ENCODE measurements around the gene UPP2. TPM values are rescaled to one million over a fixed set of nuclear protein-coding genes. Genes with fewer than 3 reads are reported as not detected.

The UPP2 gene
- total RNA-seq, 1 experiment from 2014 or later = not detected

GRCh38 chr2:158060160-158060834, 41.4 kb upstream of the UPP2 start:
- TF ChIP-seq EZH2phosphoT487 (IDR thresholded peaks at IDR 0.05; ENCODE audit: borderline replicate concordance, low read length) (no peak), CTCF (conservative IDR thresholded peaks at IDR 0.05; ENCODE audit: low read depth, low read length) (no peak), EZH2 (IDR thresholded peaks at IDR 0.05; ENCODE audit: low read length, unreplicated experiment) (no peak)
- intact Hi-C loops (cut with micrococcal nuclease) = no loop called here
- POLR2A ChIA-PET (ENCODE audit: unreplicated experiment) = no interaction called here

GRCh38 chr2:158060835-158061435, 40.7 kb upstream of the UPP2 start:
- Histone ChIP-seq H3K9me3 (ENCODE audit: low read length) (no peaks in the 10 kb centered on the region), H3K4me3 (ENCODE audit: low read length) (no peak overlapping the region), H3F3A (ENCODE audit: low read length, unreplicated experiment) (no peaks in the 10 kb centered on the region), H4K20me1 (ENCODE audit: low read length) (no peaks in the 10 kb centered on the region), H3K9ac (ENCODE audit: low read length) (no peak overlapping the region), H3K4me1 (ENCODE audit: insufficient read depth, low read length) (no peaks in the 10 kb centered on the region), H3K36me3 (ENCODE audit: low read depth, low read length) (no peaks in the 10 kb centered on the region), H3K4me2 (ENCODE audit: low read length) (no peak overlapping the region), H3K9me2 (replicated peaks; ENCODE audit: low read length) (0 out of 2 replicates have a peak, but pooled peaks cover 4% of the 10 kb centered on the region), H3K79me2 (ENCODE audit: low read length) (no peaks in the 10 kb centered on the region), H3K27me3 (ENCODE audit: low read length) (no peaks in the 10 kb centered on the region), H3K27ac (ENCODE audit: low read length) (no peak overlapping the region), H2AFZ (ENCODE audit: low read length) (no peak overlapping the region)
- intact Hi-C loops (cut with micrococcal nuclease) = no loop called here
- ChIA-PET POLR2A (ENCODE audit: unreplicated experiment) (no interaction called here), CTCF (no interaction called here)
- TF ChIP-seq EZH2 (IDR thresholded peaks at IDR 0.05; ENCODE audit: low read length, unreplicated experiment) (no peak), EZH2phosphoT487 (IDR thresholded peaks at IDR 0.05; ENCODE audit: borderline replicate concordance, low read length) (no peak)
- DNase-seq = no peak
- ATAC-seq = no peak
- BruUV-seq (replicated peaks) = no TSS peak

More at GRCh38 chr2:158060160-158060834, 41.4 kb upstream of the UPP2 start:
- DNase-seq (no peak), ATAC-seq (no peak)
- BruUV-seq (replicated peaks) = no TSS peak
- no peak overlapping the region for H2AFZ ChIP-seq (ENCODE audit: low read length)
- no peak overlapping the region for H3K4me3 ChIP-seq (ENCODE audit: low read length)
- no peaks in the 10 kb centered on the region for H3K36me3 ChIP-seq (ENCODE audit: low read depth, low read length)
- no peak overlapping the region for H3K9ac ChIP-seq (ENCODE audit: low read length)
- no peaks in the 10 kb centered on the region for H4K20me1 ChIP-seq (ENCODE audit: low read length)
- no peaks in the 10 kb centered on the region for H3K79me2 ChIP-seq (ENCODE audit: low read length)
- no peaks in the 10 kb centered on the region for H3K9me3 ChIP-seq (ENCODE audit: low read length)
- CTCF ChIA-PET = no interaction called here
- H3K27me3 ChIP-seq (ENCODE audit: low read length) = no peaks in the 10 kb centered on the region
- no peaks in the 10 kb centered on the region for H3K4me1 ChIP-seq (ENCODE audit: insufficient read depth, low read length)
- no peak overlapping the region for H3K27ac ChIP-seq (ENCODE audit: low read length)
- H3K9me2 ChIP-seq (replicated peaks; ENCODE audit: low read length) = 0 out of 2 replicates have a peak, but pooled peaks cover 4% of the 10 kb centered on the region
- H3K4me2 ChIP-seq (ENCODE audit: low read length) = no peak overlapping the region
- no peaks in the 10 kb centered on the region for H3F3A ChIP-seq (ENCODE audit: low read length, unreplicated experiment)

- H3K4me1 ChIP-seq (ENCODE audit: insufficient read depth, low read length) = no peaks in the 10 kb centered on the region
- DNase-seq = no peak
- no peak overlapping the region for H3K4me3 ChIP-seq (ENCODE audit: low read length)
- H3K36me3 ChIP-seq (ENCODE audit: low read depth, low read length) = no peaks in the 10 kb centered on the region
- H3K9me2 ChIP-seq (replicated peaks; ENCODE audit: low read length) = 0 out of 2 replicates have a peak, but pooled peaks cover 4% of the 10 kb centered on the region
- no peaks in the 10 kb centered on the region for H3F3A ChIP-seq (ENCODE audit: low read length, unreplicated experiment)
- intact Hi-C loops (cut with micrococcal nuclease) = no loop called here
- no peaks in the 10 kb centered on the region for H4K20me1 ChIP-seq (ENCODE audit: low read length)
- H3K79me2 ChIP-seq (ENCODE audit: low read length) = no peaks in the 10 kb centered on the region
- CTCF ChIA-PET = no interaction called here
- TF ChIP-seq CTCF (conservative IDR thresholded peaks at IDR 0.05; ENCODE audit: low read depth, low read length) (no peak), EZH2 (IDR thresholded peaks at IDR 0.05; ENCODE audit: low read length, unreplicated experiment) (no peak), EZH2phosphoT487 (IDR thresholded peaks at IDR 0.05; ENCODE audit: borderline replicate concordance, low read length) (no peak)
- no peaks in the 10 kb centered on the region for H3K27me3 ChIP-seq (ENCODE audit: low read length)
- H2AFZ ChIP-seq (ENCODE audit: low read length) = no peak overlapping the region
- BruUV-seq (replicated peaks) = no TSS peak
- no peak overlapping the region for H3K27ac ChIP-seq (ENCODE audit: low read length)
- no peak overlapping the region for H3K9ac ChIP-seq (ENCODE audit: low read length)
- POLR2A ChIA-PET (ENCODE audit: unreplicated experiment) = no interaction called here
- H3K4me2 ChIP-seq (ENCODE audit: low read length) = no peak overlapping the region
- ATAC-seq = no peak
- H3K9me3 ChIP-seq (ENCODE audit: low read length) = no peaks in the 10 kb centered on the region
These were observed 39.9 kb upstream of the UPP2 start for GRCh38 chr2:158061763-158062162.

All from PC-3 (cell line).